Tibial nerve (tissue), 3 donors: ENCODE data around the gene MOCOS.

Source experiments
- CTCF ChIP-seq, 5 experiments: fragments of 200-600 bp in 3 of 5; fragments of 450-650 bp in 2 of 5; sonication (generic) in 3 of 5; IDR thresholded peaks; one replicate each; pipeline ENCODE4 v1.5.1; 2016 to 2019; ENCODE audit warnings: antibody characterized with exemption in 5 of 5, mild to moderate bottlenecking in 3 of 5, moderate library complexity in 2 of 5
- POLR2A ChIP-seq, 2 donors: fragments of 450-650 bp; IDR thresholded peaks; one replicate each; pipeline ENCODE4 v1.6.1; 2017; ENCODE audit warnings: antibody characterized with exemption in 2 of 2, mild to moderate bottlenecking in 2 of 2, moderate library complexity in 2 of 2

- TF ChIP-seq POLR2A (IDR thresholded peaks at IDR 0.05) = no peak
- TF ChIP-seq CTCF (IDR thresholded peaks at IDR 0.05) = no peak
Observed at GRCh38 chr18:36214811-36215210, 27.5 kb downstream of the MOCOS start.
